GM18858 (cell line): ENCODE data around the gene EBF4.

Source experiments
- ATAC-seq: cut with Tn5 transposase; IDR thresholded peaks from one replicate; pipeline ENCODE4 v1.9.1; 2021; ENCODE audit not compliant: unreplicated experiment

EBF4 gene, protein sequence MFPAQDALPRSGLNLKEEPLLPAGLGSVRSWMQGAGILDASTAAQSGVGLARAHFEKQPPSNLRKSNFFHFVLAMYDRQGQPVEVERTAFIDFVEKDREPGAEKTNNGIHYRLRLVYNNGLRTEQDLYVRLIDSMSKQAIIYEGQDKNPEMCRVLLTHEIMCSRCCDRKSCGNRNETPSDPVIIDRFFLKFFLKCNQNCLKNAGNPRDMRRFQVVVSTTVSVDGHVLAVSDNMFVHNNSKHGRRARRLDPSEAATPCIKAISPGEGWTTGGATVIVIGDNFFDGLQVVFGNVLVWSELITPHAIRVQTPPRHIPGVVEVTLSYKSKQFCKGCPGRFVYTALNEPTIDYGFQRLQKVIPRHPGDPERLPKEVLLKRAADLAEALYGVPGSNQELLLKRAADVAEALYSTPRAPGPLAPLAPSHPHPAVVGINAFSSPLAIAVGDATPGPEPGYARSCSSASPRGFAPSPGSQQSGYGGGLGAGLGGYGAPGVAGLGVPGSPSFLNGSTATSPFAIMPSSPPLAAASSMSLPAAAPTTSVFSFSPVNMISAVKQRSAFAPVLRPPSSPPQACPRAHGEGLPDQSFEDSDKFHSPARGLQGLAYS

GRCh38 chr20:2692036-2692885, at the start of gene EBF4:
Gene EBF4 (plus strand): TSS chr20:2692780. CDS start chr20:2693646, 866 bp downstream.
- no peak for ATAC-seq

DNA sequence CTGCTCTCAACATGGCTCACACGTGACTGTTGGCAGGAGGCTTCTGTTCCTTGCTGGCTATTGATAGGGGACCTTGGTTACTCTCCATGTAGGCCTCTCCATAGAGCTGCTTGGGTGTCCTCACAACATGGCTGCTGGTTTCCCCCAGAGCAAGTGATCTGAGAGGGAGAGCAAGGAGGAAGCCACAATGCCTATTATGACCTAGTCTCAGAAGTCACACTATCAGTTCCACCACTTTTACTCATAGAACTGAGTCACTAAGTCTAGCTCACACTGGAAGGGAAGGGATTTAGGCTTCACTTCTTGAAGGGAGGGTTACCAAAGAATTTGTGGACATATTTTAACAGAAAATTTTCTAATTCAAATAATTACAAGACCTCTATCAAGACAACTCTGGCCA, 48.9 kb upstream of the EBF4 start:
- no peak for ATAC-seq

DNA sequence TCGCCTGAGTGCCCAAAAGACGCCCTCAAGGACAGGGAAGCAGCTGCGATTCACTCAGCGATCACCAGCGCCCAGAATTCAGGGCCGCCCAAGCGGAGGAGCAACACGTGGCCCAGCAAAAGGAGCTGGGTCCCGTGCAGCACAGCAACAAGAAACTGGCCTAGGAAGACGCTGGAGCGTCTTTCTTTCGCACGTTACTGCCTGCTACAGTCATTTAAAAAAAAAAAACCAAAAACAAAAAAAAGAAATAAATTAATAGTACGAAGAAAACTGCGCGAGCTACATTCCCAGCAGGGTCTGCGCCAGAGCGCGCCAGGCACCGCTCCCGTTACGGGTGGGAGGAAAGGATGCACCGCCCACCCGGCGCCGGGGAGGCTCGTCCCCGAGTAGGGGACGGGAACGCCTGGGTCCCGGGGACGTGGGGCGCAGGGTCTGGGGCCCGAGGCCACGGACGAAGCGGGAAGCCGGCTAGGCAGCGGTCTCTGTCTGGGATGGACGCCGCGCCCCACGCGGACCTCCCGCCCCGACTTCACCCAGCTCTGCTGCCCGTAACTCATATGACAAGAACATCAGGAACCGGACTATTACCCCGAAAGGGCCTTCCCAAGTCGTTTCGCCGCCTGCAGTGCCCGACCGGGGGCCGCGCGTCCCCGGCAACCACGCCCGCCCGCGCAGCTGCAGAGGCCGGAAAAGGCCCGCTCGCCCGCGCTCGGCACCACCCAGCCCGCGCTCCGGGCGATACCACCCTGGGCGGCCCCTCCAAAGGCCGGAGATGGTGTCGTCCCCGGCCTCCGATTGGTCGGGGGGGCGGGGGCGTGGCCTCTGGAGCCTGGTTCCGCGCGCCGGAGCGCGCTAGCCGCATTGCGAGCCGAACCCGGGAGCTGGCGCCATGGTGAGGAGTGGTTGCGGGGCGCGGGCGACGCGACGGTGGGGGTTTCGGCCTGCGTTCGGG, 40.5 kb upstream of the EBF4 start, which contains the start of gene NOP56:
NOP56 (plus strand) TSS at position 861 of the 952 bp plus-strand sequence; CDS start at position 890, 29 bp downstream.
- ATAC-seq, result peak; percentile 61

DNA sequence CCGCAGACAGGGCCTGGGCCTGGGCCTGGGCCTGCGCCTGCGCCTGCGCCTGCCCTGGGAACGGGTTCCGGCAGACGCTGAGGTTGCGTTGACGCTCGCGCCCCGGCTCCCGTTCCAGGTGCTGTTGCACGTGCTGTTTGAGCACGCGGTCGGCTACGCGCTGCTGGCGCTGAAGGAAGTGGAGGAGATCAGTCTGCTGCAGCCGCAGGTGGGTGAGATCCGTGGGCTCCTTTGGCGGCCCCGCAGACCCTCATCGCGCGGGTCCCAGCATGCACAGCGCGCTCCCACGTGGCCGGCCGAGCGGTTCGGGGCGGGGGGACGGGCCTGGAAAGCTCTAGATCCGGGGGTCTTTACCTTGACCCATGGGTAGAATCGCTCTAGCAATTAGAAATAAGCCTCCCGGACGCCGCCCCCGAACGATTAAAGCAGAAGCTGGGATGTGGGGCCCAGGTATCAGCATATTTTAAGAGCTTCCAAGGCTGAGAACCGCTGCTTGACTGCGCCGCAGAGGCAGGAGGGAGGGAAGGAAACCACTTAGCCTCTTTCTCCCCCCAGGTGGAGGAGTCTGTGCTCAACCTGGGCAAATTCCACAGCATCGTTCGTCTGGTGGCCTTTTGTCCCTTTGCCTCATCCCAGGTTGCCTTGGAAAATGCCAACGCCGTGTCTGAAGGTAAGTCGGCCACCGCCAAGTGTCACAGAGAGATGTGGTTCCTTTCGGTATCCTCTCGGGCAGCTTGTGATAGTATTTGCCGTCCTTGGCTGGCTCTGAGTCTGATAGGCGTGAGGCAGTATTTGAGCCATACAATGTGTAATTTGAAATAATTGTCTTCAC, 39.6 kb upstream of the EBF4 start:
- ATAC-seq, result peak; percentile 18

DNA sequence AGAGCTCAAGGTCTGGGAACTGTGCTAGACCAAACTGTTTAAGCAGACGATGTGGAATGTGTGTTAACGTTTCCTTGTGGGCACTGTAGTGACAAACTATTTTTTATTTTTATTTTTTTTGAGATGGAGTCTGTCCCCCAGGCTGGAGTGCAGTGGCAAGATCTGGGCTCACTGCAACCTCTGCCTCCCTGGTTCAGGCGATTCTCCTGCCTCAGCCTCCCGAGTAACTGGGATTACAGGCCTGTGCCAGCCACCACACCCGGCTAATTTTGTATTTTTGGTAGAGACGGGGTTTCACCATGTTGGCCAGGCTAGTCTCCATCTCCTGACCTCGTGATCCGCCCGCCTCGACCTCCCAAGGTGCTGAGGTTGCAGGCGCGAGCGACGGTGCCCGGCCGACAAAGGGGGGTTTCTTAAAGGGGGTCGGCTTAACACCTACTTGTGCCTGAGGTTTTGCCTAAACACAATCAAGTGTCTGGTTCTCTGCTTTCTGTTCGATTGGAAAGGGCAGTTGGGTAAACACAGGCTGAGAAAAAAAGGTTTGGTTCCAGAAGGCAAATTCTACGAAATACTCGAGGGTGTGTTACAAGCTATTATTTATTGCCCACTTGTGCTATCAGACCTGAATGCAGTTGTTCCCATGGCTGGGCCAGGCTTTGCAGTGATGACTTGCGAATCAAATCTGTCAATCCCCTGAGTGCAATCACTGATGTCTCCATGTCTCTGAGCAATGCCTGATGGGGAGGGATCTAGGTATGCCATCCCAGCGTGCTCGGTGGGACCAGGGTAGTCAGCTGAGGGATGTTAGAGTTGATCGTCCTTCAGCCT, 38.8 kb upstream of the EBF4 start:
- ATAC-seq, result no peak

DNA sequence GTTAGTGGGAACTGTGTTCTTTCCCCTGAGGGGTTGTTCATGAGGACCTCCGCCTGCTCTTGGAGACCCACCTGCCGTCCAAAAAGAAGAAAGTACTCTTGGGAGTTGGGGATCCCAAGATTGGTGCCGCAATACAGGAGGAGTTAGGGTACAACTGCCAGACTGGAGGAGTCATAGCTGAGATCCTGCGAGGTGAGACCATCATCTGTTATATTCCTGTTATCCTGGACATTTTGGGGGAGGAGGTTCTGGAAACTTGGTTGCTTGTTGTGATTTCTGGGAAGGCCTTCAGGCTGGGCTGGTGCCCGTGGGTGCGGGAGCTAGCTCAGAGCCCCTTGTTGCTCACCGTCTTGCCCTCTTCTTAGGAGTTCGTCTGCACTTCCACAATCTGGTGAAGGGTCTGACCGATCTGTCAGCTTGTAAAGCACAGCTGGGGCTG, 38.2 kb upstream of the EBF4 start:
- no peak for ATAC-seq

DNA sequence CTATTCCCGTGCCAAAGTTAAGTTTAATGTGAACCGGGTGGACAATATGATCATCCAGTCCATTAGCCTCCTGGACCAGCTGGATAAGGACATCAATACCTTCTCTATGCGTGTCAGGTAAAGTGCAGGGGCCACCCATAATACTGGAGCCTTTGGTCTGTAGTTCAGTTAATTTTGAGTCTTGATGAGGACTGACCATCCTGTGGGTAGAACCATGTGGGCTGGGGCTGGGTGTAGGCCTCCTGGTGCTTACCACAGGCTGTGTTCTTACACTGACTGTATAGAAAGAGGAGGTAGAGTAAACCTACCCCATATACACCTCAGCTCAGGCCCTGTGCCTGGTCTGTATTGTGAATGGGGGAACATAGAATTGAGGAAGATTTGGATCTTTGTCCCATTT, 37.7 kb upstream of the EBF4 start:
- ATAC-seq, result no peak

GRCh38 chr20:2655331-2656116, 37.1 kb upstream of the EBF4 start:
- ATAC-seq, result no peak

DNA sequence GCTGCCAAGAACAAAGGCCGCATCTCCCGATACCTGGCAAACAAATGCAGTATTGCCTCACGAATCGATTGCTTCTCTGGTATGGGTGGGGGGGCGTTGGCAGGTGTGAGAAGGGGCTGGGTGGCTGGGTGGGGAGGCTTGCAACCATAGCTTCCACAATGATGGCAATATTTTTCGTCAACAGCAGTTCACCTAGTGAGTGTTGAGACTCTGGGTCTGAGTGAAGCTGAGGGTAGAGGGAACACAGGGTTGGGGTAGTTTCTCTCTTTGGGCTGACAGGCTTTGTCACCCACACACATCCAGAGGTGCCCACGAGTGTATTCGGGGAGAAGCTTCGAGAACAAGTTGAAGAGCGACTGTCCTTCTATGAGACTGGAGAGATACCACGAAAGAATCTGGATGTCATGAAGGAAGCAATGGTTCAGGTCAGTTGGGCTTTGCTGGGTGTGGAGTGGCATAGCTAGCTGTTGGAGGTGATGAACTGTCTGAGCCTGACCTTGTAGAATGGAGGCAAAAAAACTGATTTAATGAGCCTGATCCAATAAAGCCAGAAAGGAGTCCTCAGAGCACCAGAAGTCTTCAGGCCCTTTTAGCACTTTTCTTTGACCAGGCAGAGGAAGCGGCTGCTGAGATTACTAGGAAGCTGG, 36.0 kb upstream of the EBF4 start:
- no peak for ATAC-seq

DNA sequence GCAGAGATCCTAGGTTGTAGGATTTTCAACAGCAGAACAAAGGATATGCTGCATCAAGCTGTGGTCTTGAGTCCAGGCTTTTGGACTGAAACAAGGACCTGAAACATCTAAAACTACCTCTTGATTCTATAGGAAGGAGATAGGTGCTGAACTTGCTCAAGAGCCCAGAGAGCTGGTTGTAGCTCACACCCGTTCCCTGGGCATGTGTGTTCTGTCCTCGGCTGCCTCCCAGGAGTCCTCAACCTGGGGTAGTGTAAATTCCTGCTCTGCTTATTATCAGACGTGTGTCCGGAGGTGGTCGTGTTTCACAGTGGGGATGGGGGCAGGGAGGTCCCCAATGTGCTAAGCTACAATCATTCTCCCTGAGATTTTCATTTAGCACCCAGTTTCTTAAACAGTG, 35.3 kb upstream of the EBF4 start:
- ATAC-seq, result no peak

- no peak for ATAC-seq
Observed at GRCh38 chr20:2657674-2658073, 34.9 kb upstream of the EBF4 start.

GRCh38 chr20:2658414-2659354, 33.9 kb upstream of the EBF4 start:
- no peak for ATAC-seq

DNA sequence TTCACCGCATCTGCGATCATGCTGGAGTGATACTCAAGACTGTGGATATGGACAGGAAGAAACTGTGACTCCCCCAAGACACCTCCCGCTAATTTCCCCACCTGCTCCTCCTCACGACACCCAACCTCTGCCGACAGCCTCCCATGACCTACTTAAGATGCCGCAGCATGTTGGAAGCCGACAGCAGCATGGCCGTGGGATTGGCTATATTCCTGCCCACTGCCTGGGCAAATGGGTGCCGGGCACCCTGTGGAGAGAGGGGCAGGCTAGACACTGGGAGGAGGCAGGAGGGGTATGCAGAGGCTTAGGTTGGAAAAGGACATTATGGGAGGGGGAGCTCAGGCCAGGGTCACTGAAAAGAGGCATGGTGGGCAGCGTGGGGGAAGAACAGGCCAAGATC, 33.0 kb upstream of the EBF4 start:
- ATAC-seq, result no peak

- no peak for ATAC-seq
Observed at GRCh38 chr20:2663364-2663886, 29.2 kb upstream of the EBF4 start.

DNA sequence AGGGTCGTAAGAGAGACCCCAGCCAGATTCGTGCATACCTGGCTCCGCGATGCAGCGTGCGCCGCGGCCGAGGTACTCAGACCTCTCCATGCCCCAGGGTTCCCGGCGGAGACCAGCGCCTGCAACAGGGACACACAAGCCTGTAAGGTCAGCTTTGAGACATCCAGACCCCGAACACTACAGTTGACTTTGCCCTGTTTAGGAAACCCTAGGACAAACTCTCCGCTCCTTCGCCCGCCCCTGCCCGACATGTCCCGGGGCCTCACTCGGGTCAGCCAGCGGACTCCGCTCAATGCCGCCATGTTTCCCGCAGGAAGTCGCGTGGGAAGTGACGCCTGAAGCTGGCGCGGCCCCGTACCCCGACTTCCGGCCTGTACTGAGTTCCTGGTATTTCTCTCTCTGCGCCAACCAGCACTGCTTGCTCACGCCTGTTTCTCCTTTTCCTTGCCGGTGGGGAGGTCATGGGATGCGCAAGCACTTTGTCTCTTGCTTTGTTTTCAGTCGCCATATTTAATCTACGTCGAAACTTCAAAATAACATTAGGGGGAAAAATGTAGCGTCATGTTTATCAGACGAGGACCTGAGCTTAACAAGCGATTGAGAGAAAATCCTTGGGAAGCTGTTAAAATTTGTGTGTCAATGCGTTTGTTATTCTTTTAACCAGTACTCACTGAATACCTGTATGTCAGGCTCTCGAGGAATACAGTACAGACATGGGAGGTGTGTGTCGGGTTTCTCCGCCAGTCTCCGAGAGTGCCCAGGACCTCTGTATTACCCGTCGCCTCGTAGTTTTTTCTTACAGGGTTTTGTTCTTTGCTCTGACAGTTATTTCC, 28.5 kb upstream of the EBF4 start, which contains the start of gene IDH3B:
IDH3B (minus strand) TSS at position 330 of the 833 bp plus-strand sequence; CDS start at position 302, 28 bp downstream.
- peak; percentile 68 for ATAC-seq
